HCT116 (cell line): ENCODE results near the gene TNKS2. TPM values are rescaled to one million over a fixed set of nuclear protein-coding genes. Genes with fewer than 3 reads are reported as not detected.

Source experiments
- ATAC-seq: fragments of 200-7000 bp; cut with Tn5 transposase; 2 replicates; pipeline ENCODE4 v1.9.1; 2020; ENCODE audit warnings: mild to moderate bottlenecking, moderate library complexity
- BruUV-seq: library from RNA; stranded (reverse); fragments of 400-500 nt; replicated peaks from 2 replicates; lab custom pipeline; 2021; lab: Mats Ljungman, UMichigan
- CTCF ChIA-PET: fragments of 300-600 bp; sonication (Branson Sonifier 250); formaldehyde crosslinking; loops from one replicate; lab custom pipeline; 2021; ENCODE audit warnings: antibody characterized with exemption; lab: Charles Lee
- POLR2A ChIA-PET: fragments of 300-600, 350-600 bp; sonication (Branson Sonifier 250); formaldehyde crosslinking; loops from one replicate; lab custom pipeline; 2021; ENCODE audit warnings: antibody characterized with exemption; lab: Charles Lee
- RAD21 ChIA-PET, 2 experiments: fragments of 300-600 bp; sonication (Branson Sonifier 250); formaldehyde crosslinking; loops; one replicate each; lab custom pipeline; 2023; ENCODE audit warnings: low total read pairs in 2 of 2; ENCODE audit not compliant: uncharacterized antibody in 2 of 2, unreplicated experiment in 2 of 2, low non-redundant PET in 1 of 2; lab: Charles Lee
- DNase-seq: peaks from one replicate; pipeline ENCODE4 v3.0.0-alpha.2; 2010; ENCODE audit warnings: low read depth, low spot score
- H2AFZ ChIP-seq: fragments of 200-600 bp; shearing (Covaris generic), sonication (generic); 2 replicates; pipeline ENCODE4 v1.6.1; 2017; ENCODE audit warnings: low read depth, mixed run types, mixed read lengths, antibody characterized with exemption, low read length; ENCODE audit not compliant: poor library complexity, severe bottlenecking
- H3K27ac ChIP-seq: 2 replicates; pipeline ENCODE4 v1.5.1; 2012; ENCODE audit warnings: low read depth, low read length
- H3K27me3 ChIP-seq: fragments of 200-600 bp; sonication (generic); 2 replicates; pipeline ENCODE4 v1.6.1; 2016; ENCODE audit warnings: mixed run types, low read length, mixed read lengths; ENCODE audit not compliant: insufficient read depth
- H3K36me3 ChIP-seq, 2 experiments: fragments of 200-500 bp in 1 of 2; fragments of 200-600 bp in 1 of 2; sonication (Bioruptor generic) in 1 of 2; sonication (generic) in 1 of 2; 2 replicates each; pipeline versions ENCODE4 v1.5.1 to v1.6.1; 2014 to 2016; ENCODE audit warnings: low read length in 2 of 2, inconsistent platforms in 1 of 2, mixed read lengths in 1 of 2, mixed run types in 1 of 2; ENCODE audit not compliant: insufficient read depth in 2 of 2, control insufficient read depth in 1 of 2
- H3K4me1 ChIP-seq, 2 experiments: fragments of 200-600 bp in 1 of 2; sonication (generic) in 1 of 2; 2 replicates each; pipeline versions ENCODE4 v1.5.1 to v1.6.1; 2012 to 2017; ENCODE audit warnings: low read length in 2 of 2, inconsistent platforms in 1 of 2, mild to moderate bottlenecking in 1 of 2, mixed read lengths in 1 of 2, mixed run types in 1 of 2, moderate library complexity in 1 of 2; ENCODE audit not compliant: insufficient read depth in 2 of 2, control insufficient read depth in 1 of 2
- H3K4me2 ChIP-seq: fragments of 200-600 bp; sonication (generic); 2 replicates; pipeline ENCODE4 v1.6.1; 2017; ENCODE audit warnings: mixed run types, low read length, mixed read lengths
- H3K4me3 ChIP-seq, 2 experiments: fragments of 200-600 bp in 1 of 2; sonication (generic) in 1 of 2; replicated peaks in 1 of 2; 2 replicates each; pipeline ENCODE4 v1.5.1; 2011 to 2016; ENCODE audit warnings: low read length in 2 of 2, control low read depth in 1 of 2, low read depth in 1 of 2, mild to moderate bottlenecking in 1 of 2, mixed read lengths in 1 of 2, mixed run types in 1 of 2
- H3K79me2 ChIP-seq: fragments of 200-600 bp; sonication (generic); 2 replicates; pipeline ENCODE4 v1.6.1; 2017; ENCODE audit warnings: mild to moderate bottlenecking, mixed run types, low read length, moderate library complexity, mixed read lengths; ENCODE audit not compliant: insufficient read depth
- H3K9ac ChIP-seq: fragments of 200-600 bp; sonication (generic); 2 replicates; pipeline ENCODE4 v1.6.1; 2016; ENCODE audit warnings: low read length, mixed read lengths
- H3K9me2 ChIP-seq: fragments of 200-600 bp; sonication (generic), shearing (Covaris generic); 2 replicates; pipeline ENCODE4 v1.6.1; 2017; ENCODE audit warnings: mixed run types, mild to moderate bottlenecking, moderate library complexity; ENCODE audit not compliant: insufficient read depth
- H3K9me3 ChIP-seq, 2 experiments: fragments of 200-500 bp in 1 of 2; fragments of 200-600 bp in 1 of 2; sonication (Bioruptor generic) in 1 of 2; sonication (generic) in 1 of 2; 2 replicates each; pipeline ENCODE4 v1.6.1; 2014 to 2017; ENCODE audit warnings: low read length in 2 of 2, mixed read lengths in 2 of 2, inconsistent platforms in 1 of 2, low read depth in 1 of 2, mild to moderate bottlenecking in 1 of 2, mixed run types in 1 of 2, moderate library complexity in 1 of 2; ENCODE audit not compliant: control insufficient read depth in 1 of 2, insufficient read depth in 1 of 2
- H4K20me1 ChIP-seq: fragments of 200-600 bp; sonication (generic), shearing (Covaris generic); 2 replicates; pipeline ENCODE4 v1.6.1; 2017; ENCODE audit warnings: mixed run types, mild to moderate bottlenecking, moderate library complexity; ENCODE audit not compliant: insufficient read depth
- CBX3 ChIP-seq: IDR thresholded peaks from 2 replicates; pipeline ENCODE4 v1.6.1; 2012; ENCODE audit warnings: low read depth
- CEBPB ChIP-seq: IDR thresholded peaks from 2 replicates; pipeline ENCODE4 v1.6.1; 2012; ENCODE audit warnings: low read depth
- POLR2AphosphoS5 ChIP-seq: IDR thresholded peaks from 2 replicates; pipeline ENCODE4 v1.6.1; 2011; ENCODE audit warnings: mild to moderate bottlenecking, low read depth, low read length, moderate library complexity
- RAD21 ChIP-seq: IDR thresholded peaks from 2 replicates; pipeline ENCODE4 v1.6.1; 2012; ENCODE audit warnings: low read depth, mild to moderate bottlenecking
- REST ChIP-seq: IDR thresholded peaks from 2 replicates; pipeline ENCODE4 v1.6.1; 2012; ENCODE audit warnings: low read depth
- SRF ChIP-seq: IDR thresholded peaks from 2 replicates; pipeline ENCODE4 v1.6.1; 2012; ENCODE audit warnings: low read depth
- YY1 ChIP-seq: IDR thresholded peaks from 2 replicates; pipeline ENCODE4 v1.6.1; 2011; ENCODE audit warnings: low read length, low read depth, moderate library complexity, mild to moderate bottlenecking; ENCODE audit not compliant: insufficient replicate concordance; ENCODE audit errors: extremely low read depth
- ZBTB33 ChIP-seq: IDR thresholded peaks from 2 replicates; pipeline ENCODE4 v1.6.1; 2011; ENCODE audit warnings: mild to moderate bottlenecking, low read length, moderate library complexity; ENCODE audit not compliant: insufficient replicate concordance; ENCODE audit errors: extremely low read depth
- intact Hi-C: fragments of 100-400 bp; cut with micrococcal nuclease; formaldehyde crosslinking; loops from 2 replicates; pipeline ENCODE4 v1.10.0; 2022
- total RNA-seq: library from RNA; stranded (reverse); gene quantifications from one replicate; pipeline ENCODE4 v1.2.1, GENCODE V29; 2021; ENCODE audit not compliant: unreplicated experiment
- TF ChIP-seq, protein P1 (sequence below), 3 experiments: fragments of 200-600 bp in 1 of 3; sonication (generic) in 1 of 3; IDR thresholded peaks in 2 of 3; conservative IDR thresholded peaks in 1 of 3; 2 replicates each; pipeline ENCODE4 v1.5.1; 2012 to 2017; ENCODE audit warnings: low read depth in 2 of 3, low read length in 2 of 3, antibody characterized with exemption in 1 of 3, borderline replicate concordance in 1 of 3, control low read depth in 1 of 3, mild to moderate bottlenecking in 1 of 3, mixed read lengths in 1 of 3, mixed run types in 1 of 3, moderate library complexity in 1 of 3; ENCODE audit not compliant: insufficient read depth in 1 of 3
- TF ChIP-seq, protein P2 (sequence below): IDR thresholded peaks from 2 replicates; pipeline ENCODE4 v1.6.1; 2012

TNKS2 gene
- total RNA-seq, 1 experiment from 2014 or later, result 20.7 TPM

DNA sequence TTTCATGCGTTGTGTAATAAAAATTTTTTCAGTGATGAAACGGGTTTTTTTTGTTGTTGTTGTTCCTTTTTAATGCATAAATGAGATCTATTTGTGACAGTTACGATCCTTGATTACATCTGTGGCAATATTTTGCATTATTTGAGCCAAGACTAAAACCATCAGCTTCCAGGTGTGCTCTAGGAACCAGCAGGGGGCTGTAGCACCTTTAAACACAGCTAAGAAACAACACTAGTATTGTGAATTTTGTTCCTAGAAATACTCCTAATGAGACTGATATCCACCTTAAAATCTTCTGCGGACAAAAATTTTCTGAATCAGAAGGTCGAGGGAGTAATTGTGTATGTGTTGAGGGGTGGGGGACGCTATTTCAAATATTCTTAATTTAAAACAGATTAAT, 58.4 kb downstream of the TNKS2 start:
- H3K36me3 ChIP-seq, result peaks cover 10 to 35% of the 10 kb centered on the region in 2 experiments; a peak in 3 of 4 replicates
- RAD21 ChIA-PET, result interaction anchor here in 1 of 2 experiments (0.7 kb wide), 1 partner anchor 52 kb away, joined by 3 read pairs; no protein-coding TSS in a partner anchor

More for the DNA sequence above, 58.4 kb downstream of the TNKS2 start:
- ChIA-PET CTCF (interaction anchor here (0.6 to 1.1 kb wide), 2 partner anchors 12 to 708 kb away, joined by 3 to 7 read pairs; no protein-coding TSS in a partner anchor), POLR2A (no interaction called here)
- no peaks in the 10 kb centered on the region; the same call in 1 of the 2 replicates for H4K20me1 ChIP-seq
- no peak overlapping the region for H3K27ac ChIP-seq
- no peak overlapping the region for H2AFZ ChIP-seq
- TF ChIP-seq, protein P1, sequence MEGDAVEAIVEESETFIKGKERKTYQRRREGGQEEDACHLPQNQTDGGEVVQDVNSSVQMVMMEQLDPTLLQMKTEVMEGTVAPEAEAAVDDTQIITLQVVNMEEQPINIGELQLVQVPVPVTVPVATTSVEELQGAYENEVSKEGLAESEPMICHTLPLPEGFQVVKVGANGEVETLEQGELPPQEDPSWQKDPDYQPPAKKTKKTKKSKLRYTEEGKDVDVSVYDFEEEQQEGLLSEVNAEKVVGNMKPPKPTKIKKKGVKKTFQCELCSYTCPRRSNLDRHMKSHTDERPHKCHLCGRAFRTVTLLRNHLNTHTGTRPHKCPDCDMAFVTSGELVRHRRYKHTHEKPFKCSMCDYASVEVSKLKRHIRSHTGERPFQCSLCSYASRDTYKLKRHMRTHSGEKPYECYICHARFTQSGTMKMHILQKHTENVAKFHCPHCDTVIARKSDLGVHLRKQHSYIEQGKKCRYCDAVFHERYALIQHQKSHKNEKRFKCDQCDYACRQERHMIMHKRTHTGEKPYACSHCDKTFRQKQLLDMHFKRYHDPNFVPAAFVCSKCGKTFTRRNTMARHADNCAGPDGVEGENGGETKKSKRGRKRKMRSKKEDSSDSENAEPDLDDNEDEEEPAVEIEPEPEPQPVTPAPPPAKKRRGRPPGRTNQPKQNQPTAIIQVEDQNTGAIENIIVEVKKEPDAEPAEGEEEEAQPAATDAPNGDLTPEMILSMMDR (IDR thresholded peaks at IDR 0.05 in 2 of 3, conservative IDR thresholded peaks at IDR 0.05 in 1 of 3; ENCODE audit: borderline replicate concordance in 1 of 3, insufficient read depth in 1 of 3, low read depth in 2 of 3, low read length in 2 of 3), result peak; percentile 26 to 64 (median 55); a peak in 5 of 6 replicates
- no peak for TF ChIP-seq ZBTB33
- TF ChIP-seq, protein P2, sequence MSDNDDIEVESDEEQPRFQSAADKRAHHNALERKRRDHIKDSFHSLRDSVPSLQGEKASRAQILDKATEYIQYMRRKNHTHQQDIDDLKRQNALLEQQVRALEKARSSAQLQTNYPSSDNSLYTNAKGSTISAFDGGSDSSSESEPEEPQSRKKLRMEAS, result no peak
- no peak for TF ChIP-seq CBX3
- no peak for TF ChIP-seq SRF
- TF ChIP-seq RAD21, result peak; percentile 48
- no peak for TF ChIP-seq YY1
- no peak for TF ChIP-seq REST
- no peak for TF ChIP-seq POLR2AphosphoS5
- TF ChIP-seq CEBPB, result no peak
- H3K9me2 ChIP-seq, result no peaks in the 10 kb centered on the region
- no peaks in the 10 kb centered on the region for H3K4me1 ChIP-seq
- no peaks in the 10 kb centered on the region for H3K79me2 ChIP-seq
- BruUV-seq, result no TSS peak
- peak; percentile 3 for DNase-seq
- no peak overlapping the region for H3K4me2 ChIP-seq
- intact Hi-C loops, result no loop called here
- H3K9ac ChIP-seq, result no peak overlapping the region
- no peak overlapping the region for H3K4me3 ChIP-seq
- H3K9me3 ChIP-seq, result no peaks in the 10 kb centered on the region
- no peaks in the 10 kb centered on the region for H3K27me3 ChIP-seq
- ATAC-seq, result no peak
